ENCODE measurements around the gene FKBP8.
A peak's percentile ranks its signal among the peaks of the same experiment; 100 is the strongest.

The FKBP8 gene

DNA sequence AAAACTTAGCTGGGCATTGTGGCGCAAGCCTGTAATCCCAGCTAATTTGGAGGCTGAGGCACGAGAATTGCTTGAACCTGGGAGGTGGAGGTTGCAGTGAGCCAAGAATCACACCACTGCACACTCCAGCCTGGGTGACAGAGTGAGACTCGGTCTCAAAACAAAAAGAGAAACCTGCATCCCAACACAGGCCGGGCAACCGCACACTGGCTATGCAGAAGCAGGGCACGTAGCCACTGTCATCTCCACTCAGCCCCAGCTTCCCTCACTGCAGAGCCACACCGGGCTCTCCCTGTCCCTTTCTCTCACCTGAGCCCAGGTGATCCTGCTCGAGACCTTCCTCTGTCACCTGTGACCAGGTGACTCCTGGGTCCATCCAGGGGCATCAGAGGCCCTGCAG, 33.2 kb downstream of the FKBP8 start:
- Histone ChIP-seq H3K27ac (no peak overlapping the region), H3K4me3 (no peak overlapping the region)
- DNase-seq (ENCODE audit: low spot score) = no peak
- TF ChIP-seq, protein P1, sequence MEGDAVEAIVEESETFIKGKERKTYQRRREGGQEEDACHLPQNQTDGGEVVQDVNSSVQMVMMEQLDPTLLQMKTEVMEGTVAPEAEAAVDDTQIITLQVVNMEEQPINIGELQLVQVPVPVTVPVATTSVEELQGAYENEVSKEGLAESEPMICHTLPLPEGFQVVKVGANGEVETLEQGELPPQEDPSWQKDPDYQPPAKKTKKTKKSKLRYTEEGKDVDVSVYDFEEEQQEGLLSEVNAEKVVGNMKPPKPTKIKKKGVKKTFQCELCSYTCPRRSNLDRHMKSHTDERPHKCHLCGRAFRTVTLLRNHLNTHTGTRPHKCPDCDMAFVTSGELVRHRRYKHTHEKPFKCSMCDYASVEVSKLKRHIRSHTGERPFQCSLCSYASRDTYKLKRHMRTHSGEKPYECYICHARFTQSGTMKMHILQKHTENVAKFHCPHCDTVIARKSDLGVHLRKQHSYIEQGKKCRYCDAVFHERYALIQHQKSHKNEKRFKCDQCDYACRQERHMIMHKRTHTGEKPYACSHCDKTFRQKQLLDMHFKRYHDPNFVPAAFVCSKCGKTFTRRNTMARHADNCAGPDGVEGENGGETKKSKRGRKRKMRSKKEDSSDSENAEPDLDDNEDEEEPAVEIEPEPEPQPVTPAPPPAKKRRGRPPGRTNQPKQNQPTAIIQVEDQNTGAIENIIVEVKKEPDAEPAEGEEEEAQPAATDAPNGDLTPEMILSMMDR (IDR thresholded peaks at IDR 0.05) = no peak

DNA sequence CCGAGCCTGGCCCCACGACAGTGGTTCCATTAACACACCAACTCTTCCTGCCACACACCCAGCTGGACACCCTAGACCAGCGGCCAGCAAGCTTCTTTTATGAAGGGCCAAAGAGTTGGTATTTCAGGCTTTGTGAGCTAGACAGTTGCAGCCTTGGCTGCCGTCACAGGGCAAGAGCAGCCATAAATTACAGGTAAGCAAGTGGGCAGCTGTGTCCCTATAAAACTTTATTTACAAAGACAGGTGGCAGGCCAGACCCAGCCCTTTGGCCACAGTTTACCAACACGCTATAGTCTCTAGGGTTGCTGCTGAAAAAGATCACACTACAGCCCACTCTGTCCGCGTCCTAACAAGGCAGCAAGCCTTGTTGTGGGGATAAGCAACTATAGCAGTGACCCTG, 34.8 kb downstream of the FKBP8 start:
- H3K27ac ChIP-seq = peak overlapping the region in 1 of 2 donors; percentile 30
- TF ChIP-seq, protein P1 (IDR thresholded peaks at IDR 0.05) = no peak
- no peak overlapping the region for H3K4me3 ChIP-seq
- DNase-seq (ENCODE audit: low spot score) = no peak

DNA sequence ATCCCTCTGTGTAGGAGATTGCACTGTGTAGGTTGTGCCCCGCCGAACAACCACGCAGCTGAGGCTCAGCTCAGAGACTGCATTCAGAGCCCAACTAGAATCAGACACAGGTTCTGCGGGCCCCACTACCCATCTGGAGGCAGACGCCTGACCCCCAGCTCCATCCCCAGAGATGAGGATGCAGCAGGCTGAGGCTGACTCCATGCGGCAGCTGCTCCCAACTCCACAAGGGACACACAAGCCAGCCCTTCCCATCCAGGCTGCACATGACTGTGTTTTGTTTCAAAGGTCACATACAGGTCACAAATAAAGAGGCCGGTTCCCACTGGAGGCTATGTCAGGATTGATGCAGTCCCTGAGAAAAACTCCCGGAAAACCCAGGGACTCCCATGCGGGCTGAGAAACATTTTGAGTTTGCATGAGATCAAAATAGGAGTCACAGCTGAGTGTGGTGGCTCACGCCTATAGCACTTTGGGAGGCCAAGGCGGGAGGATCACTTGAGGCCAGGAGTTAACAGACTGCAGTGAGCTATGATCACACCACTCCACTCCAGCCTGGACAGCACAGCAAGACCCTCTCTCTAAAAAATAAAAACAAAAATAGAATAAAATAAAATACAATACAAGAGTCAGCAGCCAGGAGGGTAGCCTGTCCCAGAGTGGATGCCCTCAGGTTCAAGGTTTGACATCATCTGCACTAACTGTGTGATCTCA, 35.5 kb downstream of the FKBP8 start:
- DNase-seq (ENCODE audit: low spot score) = no peak

DNA sequence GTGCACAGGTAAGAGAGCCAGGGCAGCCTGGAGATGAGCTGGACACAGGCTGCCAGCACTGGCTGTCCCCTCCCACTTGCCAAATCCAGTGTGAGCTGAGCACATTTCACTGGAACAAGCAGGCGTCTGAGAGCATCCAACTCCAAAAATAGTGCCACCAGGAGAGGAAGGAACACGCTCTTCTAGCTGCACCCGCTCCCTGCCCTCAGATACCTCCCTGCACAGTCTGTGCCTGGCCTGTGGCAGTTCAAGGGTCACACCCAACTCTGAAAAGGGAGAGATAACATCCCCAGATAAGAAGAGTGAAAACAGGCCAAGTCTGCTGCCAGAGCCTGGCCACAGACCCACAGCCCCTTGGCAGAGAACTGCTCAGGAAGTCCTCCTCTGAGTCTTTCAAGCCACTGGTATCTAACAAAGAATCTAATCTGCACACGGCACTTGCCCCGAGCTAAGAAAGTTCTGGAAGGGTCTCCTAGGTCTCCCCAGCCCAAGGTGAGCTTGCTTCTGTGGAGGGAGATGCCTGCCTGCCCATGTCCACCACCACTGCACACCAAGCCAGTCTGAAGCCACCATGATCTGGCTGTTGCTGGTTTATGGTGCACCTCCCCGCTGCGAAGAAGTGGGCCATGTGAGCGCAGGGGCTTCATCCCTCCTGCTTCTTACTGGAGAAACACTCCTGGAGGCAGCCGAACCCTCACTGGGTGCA, 36.2 kb downstream of the FKBP8 start:
- peak overlapping the region; percentile 14 for H3K4me3 ChIP-seq

More for the DNA sequence above, 35.5 kb downstream of the FKBP8 start:
- H3K27ac ChIP-seq = peak overlapping the region in 1 of 2 donors; percentile 79
- TF ChIP-seq, protein P1 (IDR thresholded peaks at IDR 0.05) = no peak
- H3K4me3 ChIP-seq = peak overlapping the region; percentile 14

DNA sequence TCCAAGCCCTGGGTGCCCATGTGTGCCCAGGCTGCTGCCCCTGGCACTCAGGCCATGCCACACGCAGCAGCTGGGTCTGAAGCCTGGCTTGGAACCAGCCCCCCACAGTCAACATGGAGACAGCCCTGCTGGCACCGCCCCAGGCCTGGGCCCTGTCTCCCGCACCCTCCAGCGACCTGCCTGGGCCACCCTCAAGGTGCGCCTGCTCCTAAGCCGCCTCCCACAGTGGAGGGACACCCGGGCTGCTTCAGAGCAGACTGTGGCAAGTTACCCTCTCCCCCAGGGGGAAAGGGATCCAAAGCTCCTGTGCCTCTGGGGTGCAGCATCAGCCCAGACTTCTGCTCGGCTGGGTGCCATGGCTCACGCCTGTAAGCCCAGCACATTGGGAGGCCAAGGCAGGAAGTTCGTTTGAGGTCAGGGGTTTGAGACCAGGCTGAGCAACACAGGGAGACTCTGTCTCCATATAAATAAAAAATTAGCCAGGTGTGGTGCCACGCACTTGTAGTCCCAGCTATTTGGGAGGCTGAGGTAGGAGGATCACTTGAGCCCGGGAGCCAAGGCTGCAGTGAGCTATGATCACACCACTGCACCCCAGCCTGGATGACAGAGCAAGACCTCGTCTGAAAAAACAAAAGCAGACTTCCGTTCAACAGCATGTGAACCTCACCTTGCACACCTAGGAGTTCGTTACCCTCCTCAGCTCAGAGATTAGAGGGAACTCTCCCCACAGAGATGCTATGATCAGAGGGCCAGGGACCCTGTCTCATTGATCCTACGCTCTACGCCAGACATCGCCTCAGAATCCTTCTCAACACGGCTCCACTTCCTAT, 37.1 kb downstream of the FKBP8 start:
- TF ChIP-seq, protein P1 (IDR thresholded peaks at IDR 0.05) = no peak
- no peak for DNase-seq (ENCODE audit: low spot score)
- peak overlapping the region; percentile 5 for H3K4me3 ChIP-seq
- peak overlapping the region; percentile 48 to 79 for H3K27ac ChIP-seq

More for the DNA sequence above, 36.2 kb downstream of the FKBP8 start:
- peak overlapping the region; percentile 48 to 79 for H3K27ac ChIP-seq
- DNase-seq (ENCODE audit: low spot score) = no peak
- TF ChIP-seq, protein P1 (IDR thresholded peaks at IDR 0.05) = no peak

DNA sequence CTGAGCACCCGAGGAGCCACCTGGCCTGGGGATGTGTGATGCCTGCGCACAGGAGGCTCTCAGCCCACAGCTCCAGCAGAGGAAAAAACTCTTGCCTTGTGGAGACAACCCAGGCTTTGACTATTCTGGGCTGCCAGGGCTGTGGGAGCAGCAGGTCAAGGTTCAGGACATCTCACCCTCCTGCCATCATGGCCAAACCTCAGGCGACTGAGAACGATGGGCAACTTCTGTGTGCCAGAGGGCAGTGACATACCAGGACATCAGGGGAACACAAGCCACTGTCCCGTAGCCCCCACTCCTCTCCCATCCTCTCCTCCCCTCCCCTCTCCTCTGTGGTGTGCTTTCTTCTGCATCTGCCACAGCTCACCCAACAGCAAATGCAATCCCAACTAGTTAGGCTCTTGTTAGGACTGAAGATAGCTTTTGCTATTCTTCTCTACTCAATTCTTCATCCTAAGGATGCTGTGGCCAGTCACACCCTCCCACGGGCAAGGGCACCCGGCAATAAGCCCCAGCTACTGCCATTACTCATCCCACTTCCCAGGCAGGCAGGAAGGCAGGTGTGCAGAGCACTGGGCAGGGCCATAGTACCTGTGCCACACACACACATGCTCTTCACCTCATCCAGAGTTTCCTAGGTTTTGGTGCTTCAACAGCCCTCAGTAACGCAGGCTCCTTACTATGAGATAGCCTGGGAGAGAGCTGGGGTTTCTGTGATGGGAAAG, 38.3 kb downstream of the FKBP8 start:
- peak overlapping the region; percentile 27 to 79 for H3K27ac ChIP-seq
- no peak overlapping the region for H3K4me3 ChIP-seq
- no peak for DNase-seq (ENCODE audit: low spot score)
- TF ChIP-seq, protein P1 (IDR thresholded peaks at IDR 0.05) = no peak
